DMS 273 (cell line): ENCODE data around the gene PIBF1.

ENCODE experiments used
- DNase-seq: peaks from one replicate; lab custom pipeline; 2025; ENCODE audit not compliant: unreplicated experiment; lab: John Stamatoyannopoulos, UW

The PIBF1 gene

GRCh38 chr13:73058432-73058735, 276.5 kb downstream of the PIBF1 start:
- DNase-seq, result no peak

DNA sequence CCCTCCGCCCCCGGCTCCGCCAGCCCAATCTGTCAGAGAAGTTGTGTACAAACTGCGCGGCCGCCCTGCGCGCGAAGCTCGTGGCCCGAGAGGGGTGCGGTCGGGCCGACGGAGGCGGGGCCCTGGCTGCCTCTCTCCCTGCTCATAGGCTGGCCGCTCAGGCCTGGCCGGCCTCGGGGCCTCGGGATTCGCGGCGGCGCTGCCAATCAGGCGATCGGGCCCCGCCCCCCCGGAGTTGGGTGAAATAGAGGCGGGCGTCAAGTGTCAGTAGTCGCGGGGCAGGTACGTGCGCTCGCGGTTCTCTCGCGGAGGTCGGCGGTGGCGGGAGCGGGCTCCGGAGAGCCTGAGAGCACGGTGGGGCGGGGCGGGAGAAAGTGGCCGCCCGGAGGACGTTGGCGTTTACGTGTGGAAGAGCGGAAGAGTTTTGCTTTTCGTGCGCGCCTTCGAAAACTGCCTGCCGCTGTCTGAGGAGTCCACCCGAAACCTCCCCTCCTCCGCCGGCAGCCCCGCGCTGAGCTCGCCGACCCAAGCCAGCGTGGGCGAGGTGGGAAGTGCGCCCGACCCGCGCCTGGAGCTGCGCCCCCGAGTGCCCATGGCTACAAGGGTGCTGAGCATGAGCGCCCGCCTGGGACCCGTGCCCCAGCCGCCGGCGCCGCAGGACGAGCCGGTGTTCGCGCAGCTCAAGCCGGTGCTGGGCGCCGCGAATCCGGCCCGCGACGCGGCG, 277.0 kb downstream of the PIBF1 start, which contains the start of gene KLF5:
KLF5 (plus strand) TSS at position 270 of the 724 bp plus-strand sequence; CDS start at position 593, 323 bp downstream.
- peak; percentile 97 for DNase-seq

DNA sequence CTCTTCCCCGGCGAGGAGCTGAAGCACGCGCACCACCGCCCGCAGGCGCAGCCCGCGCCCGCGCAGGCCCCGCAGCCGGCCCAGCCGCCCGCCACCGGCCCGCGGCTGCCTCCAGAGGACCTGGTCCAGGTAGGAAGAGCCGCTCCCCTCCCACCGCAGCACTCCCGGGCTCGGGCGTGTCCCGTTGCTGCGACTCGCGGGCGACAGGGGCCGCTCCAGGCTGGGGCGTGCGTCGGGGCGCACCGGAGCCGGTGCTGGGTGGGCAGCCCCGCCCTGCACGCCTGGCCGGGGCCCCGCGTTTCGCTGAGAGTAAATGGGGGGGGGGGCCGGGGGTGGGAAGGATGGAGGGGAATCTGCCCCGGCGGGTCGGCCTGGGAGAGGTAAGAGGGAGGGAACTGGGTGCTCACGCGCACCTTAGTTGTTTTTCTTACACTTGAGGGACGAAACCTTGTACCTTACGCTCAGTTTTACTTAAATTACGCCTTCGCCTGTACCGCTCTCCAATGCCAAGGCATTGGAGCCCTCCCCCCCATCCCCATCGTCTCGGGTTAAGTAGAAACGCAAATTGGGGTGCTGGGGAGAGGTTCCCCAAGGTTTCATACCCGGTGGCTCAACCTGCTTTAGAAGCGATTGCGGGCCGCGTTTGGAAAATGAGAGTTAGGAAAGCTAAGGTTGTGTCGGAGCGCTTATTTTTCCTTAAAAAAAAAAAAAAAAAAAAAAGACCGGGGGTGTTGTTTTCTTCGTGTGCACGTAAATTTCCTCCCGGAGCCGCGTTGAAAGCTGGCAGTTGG, 277.7 kb downstream of the PIBF1 start:
- peak; percentile 73 for DNase-seq

DNA sequence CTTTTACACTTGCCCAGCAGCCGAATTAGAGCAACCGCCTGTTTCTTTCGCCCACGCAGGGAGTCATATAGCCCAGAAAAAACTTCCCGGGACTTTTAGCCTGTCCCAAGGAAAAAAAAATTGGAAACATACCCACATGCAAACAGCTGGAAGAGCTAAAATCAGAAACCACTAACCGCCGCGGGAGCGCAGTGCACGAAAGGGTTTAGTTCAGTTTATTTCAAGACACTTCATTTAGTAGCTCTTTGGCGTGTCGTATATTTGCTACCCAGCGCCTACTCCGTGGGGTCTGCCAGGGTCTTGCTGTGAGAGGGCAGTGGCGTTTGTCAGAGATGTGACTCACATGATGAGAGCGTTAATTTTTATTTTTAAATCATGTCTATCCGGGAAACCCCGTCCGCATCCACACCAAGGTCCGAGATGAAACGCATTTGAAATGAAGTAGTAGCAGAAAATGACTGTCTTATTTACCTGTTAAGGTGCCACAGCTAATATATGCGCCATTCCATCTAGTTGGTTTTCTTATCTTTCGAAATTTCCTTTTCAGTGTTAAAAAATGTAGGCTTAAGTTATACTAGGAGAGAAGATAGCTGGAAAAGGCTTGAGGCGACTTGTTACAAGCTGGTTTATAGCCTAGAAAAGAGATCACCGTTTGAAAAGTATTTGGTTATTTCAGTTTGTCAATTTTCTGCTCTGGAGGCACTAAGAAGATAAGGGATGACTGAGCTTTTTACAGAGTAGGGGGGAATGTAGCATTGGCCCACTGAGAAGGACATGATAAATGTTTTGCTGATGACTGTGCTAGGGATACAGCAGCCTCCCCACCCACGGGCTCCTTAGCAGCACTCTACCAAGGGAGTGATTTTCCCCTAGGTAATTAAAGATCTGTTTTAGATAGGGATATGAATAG, 278.6 kb downstream of the PIBF1 start:
- DNase-seq, result peak; percentile 52

- DNase-seq, result no peak
Observed at GRCh38 chr13:73061473-73061872, 279.5 kb downstream of the PIBF1 start.

DNA sequence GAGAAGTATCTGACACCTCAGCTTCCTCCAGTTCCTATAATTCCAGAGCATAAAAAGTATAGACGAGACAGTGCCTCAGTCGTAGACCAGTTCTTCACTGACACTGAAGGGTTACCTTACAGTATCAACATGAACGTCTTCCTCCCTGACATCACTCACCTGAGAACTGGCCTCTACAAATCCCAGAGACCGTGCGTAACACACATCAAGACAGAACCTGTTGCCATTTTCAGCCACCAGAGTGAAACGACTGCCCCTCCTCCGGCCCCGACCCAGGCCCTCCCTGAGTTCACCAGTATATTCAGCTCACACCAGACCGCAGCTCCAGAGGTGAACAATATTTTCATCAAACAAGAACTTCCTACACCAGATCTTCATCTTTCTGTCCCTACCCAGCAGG, 279.9 kb downstream of the PIBF1 start:
- DNase-seq, result no peak

GRCh38 chr13:73062468-73062867, 280.5 kb downstream of the PIBF1 start:
- DNase-seq, result no peak

- no peak for DNase-seq
Observed at GRCh38 chr13:73063166-73063565, 281.2 kb downstream of the PIBF1 start.

DNA sequence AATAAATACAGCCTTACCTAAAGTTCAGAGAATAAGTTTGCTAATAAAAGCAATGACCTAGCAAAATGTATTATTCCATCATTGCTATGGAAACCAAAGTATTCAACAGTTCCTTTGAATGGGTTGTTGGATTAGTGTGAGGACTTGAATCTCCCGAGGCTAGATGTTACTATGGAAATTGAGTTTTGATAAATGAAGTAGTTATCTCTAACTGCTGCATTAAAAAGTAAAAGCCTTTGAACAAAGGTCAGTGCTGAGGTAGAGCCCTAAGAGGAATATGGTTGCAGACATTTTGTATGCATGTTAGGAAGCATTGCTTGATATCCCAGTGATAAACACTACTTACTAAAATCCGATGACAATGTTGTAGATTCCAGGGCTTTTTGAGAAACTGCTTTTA, 283.1 kb downstream of the PIBF1 start:
- no peak for DNase-seq

DNA sequence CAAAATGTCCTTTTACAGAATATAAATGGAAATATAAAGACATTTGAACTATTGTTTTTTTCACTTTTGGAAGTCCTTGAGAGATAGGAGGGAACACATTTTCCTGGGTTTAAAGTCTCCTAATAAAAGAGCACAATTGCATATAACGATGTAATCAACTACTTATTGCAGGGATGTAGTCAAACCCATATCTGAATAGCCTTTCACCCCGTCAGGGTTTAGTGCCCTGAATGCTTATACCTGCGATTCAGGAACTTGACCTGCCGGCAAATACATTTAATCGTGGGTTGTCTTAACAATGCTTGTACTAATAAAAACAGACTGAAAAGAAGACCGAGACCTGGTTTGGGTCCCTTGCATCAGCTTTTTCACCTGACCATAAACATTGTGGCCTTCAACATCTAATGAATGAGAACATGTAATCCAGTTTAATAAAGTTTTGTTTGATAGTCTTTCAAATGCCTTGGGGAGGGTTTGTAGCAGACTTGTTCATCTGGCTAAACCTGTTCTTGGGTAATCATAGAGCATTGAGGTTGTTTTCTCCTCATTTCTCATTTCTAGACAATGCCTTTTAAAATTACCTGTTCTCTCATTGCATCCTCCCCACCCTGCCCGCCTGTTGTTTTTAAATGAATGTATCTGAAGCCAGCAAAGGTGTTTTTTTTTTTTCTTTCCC, 283.9 kb downstream of the PIBF1 start:
- DNase-seq, result no peak
